Endothelial cell (in vitro differentiated cells): ENCODE results near the gene PREPL. TPM values are rescaled to one million over a fixed set of nuclear protein-coding genes. Genes with fewer than 3 reads are reported as not detected.

ENCODE experiments used
- DNase-seq: peaks from one replicate; pipeline ENCODE4 v3.0.0; 2021; ENCODE audit warnings: low spot score
- H3K27ac Mint-ChIP-seq: one replicate; pipeline ENCODE4 v1.8.0; 2021; ENCODE audit warnings: mixed read lengths, inconsistent platforms; ENCODE audit not compliant: unreplicated experiment
- H3K27me3 Mint-ChIP-seq: one replicate; pipeline ENCODE4 v1.8.0; 2021; ENCODE audit warnings: mild to moderate bottlenecking, moderate library complexity, mixed read lengths, inconsistent platforms; ENCODE audit not compliant: unreplicated experiment
- H3K36me3 Mint-ChIP-seq: one replicate; pipeline ENCODE4 v1.8.0; 2021; ENCODE audit warnings: mild to moderate bottlenecking, low read depth, mixed read lengths, inconsistent platforms; ENCODE audit not compliant: unreplicated experiment
- H3K4me1 Mint-ChIP-seq: one replicate; pipeline ENCODE4 v1.8.0; 2021; ENCODE audit warnings: mild to moderate bottlenecking, mixed read lengths, inconsistent platforms; ENCODE audit not compliant: unreplicated experiment
- H3K4me3 Mint-ChIP-seq: one replicate; pipeline ENCODE4 v1.8.0; 2021; ENCODE audit warnings: mild to moderate bottlenecking, mixed read lengths, inconsistent platforms; ENCODE audit not compliant: unreplicated experiment
- H3K9me3 Mint-ChIP-seq: one replicate; pipeline ENCODE4 v1.8.0; 2021; ENCODE audit warnings: mixed read lengths, inconsistent platforms; ENCODE audit not compliant: unreplicated experiment
- total RNA-seq: library from RNA; stranded (reverse); fragmentation: NEBNext Ultra II Directional; extraction: Animal tissue kit (Norgen Biotek cat#: 25700); gene quantifications from one replicate; pipeline ENCODE4 v1.2.1, GENCODE V29; 2021; ENCODE audit not compliant: unreplicated experiment
- TF ChIP-seq, protein P1 (sequence below): fragments of 200-600 bp; sonication (generic); IDR thresholded peaks from one replicate; pipeline ENCODE4 v1.5.0; 2021; ENCODE audit warnings: antibody characterized with exemption; ENCODE audit not compliant: unreplicated experiment

PREPL gene
- total RNA-seq, 1 donor from 2014 or later: 16.3 TPM

DNA sequence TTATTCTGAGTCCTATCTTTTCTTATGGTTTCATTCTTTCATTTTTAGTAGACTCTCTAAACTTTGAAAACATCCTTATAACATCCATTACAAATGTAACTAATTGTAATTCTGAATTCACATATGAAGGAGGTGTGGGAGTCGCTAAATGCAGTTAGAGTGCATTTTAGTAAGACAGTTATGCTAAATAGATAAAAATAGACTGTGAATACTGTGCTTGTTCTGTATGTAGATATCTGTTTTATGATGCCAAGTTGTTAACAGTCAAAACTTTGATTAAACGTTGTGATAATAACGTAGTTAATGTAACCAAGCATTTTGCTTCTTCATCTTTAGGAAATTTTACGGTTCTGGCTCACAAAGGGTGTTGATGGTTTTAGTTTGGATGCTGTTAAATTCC lies 61.7 kb downstream of the PREPL start:
- Mint-ChIP-seq H3K9me3 (no peaks in the 10 kb centered on the region), H3K4me3 (no peak overlapping the region), H3K4me1 (no peaks in the 10 kb centered on the region), H3K36me3 (no peaks in the 10 kb centered on the region), H3K27ac (no peak overlapping the region), H3K27me3 (no peaks in the 10 kb centered on the region)
- TF ChIP-seq, protein P1, sequence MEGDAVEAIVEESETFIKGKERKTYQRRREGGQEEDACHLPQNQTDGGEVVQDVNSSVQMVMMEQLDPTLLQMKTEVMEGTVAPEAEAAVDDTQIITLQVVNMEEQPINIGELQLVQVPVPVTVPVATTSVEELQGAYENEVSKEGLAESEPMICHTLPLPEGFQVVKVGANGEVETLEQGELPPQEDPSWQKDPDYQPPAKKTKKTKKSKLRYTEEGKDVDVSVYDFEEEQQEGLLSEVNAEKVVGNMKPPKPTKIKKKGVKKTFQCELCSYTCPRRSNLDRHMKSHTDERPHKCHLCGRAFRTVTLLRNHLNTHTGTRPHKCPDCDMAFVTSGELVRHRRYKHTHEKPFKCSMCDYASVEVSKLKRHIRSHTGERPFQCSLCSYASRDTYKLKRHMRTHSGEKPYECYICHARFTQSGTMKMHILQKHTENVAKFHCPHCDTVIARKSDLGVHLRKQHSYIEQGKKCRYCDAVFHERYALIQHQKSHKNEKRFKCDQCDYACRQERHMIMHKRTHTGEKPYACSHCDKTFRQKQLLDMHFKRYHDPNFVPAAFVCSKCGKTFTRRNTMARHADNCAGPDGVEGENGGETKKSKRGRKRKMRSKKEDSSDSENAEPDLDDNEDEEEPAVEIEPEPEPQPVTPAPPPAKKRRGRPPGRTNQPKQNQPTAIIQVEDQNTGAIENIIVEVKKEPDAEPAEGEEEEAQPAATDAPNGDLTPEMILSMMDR: no peak
- no peak for DNase-seq

- H3K27me3 Mint-ChIP-seq: no peaks in the 10 kb centered on the region
- no peaks in the 10 kb centered on the region for H3K4me1 Mint-ChIP-seq
- TF ChIP-seq, protein P1: no peak
- H3K4me3 Mint-ChIP-seq: no peak overlapping the region
- H3K9me3 Mint-ChIP-seq: no peaks in the 10 kb centered on the region
- DNase-seq: no peak
- no peaks in the 10 kb centered on the region for H3K36me3 Mint-ChIP-seq
- H3K27ac Mint-ChIP-seq: no peak overlapping the region
Observed at GRCh38 chr2:44297431-44297830, 63.9 kb downstream of the PREPL start.

DNA sequence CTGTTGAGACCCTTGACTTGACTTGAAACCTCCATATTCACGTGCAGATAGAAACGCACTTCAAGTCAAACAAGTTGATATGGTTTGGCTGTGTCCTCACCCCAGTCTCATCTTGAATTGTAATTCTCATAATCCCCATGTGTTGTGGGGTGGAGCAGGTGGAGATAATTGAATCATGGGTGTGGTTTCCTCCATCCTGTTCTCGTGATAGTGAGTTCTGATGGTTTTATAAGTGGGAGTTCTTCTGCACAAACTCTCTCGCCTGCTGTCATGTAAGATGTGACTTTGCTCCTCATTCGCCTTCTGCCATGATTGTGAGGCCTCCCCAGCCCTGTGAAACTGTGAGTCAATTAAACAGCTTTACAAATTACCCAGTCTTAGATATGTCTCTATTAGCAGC lies 64.6 kb downstream of the PREPL start:
- no peaks in the 10 kb centered on the region for H3K4me1 Mint-ChIP-seq
- H3K9me3 Mint-ChIP-seq: no peaks in the 10 kb centered on the region
- TF ChIP-seq, protein P1: no peak
- H3K36me3 Mint-ChIP-seq: no peaks in the 10 kb centered on the region
- H3K27ac Mint-ChIP-seq: no peak overlapping the region
- DNase-seq: no peak
- no peak overlapping the region for H3K4me3 Mint-ChIP-seq
- no peaks in the 10 kb centered on the region for H3K27me3 Mint-ChIP-seq

DNA sequence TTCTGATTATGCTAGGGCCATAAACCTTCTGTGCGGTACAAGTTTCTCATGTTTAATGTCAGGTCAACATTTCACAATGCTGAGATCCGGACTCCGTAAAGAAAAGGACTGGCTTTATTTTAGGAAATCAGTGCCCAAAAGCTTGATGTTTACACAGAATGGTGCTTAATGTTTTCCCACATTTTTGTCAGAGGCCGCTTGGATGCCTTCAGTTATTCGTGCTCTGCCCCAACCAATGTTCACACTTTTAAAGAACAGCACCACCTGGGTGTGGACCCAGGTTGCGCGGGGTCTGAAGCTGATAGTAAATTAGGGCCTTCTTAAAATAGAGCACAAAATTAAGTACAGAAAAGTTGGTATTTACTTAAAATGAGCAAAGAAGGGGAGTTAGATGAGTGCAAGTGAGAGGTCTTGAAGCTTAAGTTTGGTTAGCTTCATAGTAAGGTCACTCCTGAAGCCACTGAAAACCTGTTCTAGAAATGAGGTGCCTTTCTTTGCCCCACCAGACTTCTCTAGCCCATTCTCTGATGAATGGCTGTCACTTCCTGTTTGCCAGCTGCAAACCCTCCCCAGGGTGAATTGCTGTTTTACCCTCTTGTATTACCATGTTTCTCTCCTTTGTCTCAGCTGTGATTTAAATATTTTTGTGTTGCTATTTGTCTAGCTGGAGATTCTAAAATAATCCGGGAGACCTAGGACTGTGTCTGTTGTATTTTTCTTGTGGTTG lies 65.5 kb downstream of the PREPL start:
- TF ChIP-seq, protein P1: peak; percentile 44
- Mint-ChIP-seq H3K27me3 (no peaks in the 10 kb centered on the region), H3K4me3 (no peak overlapping the region), H3K36me3 (no peaks in the 10 kb centered on the region), H3K9me3 (no peaks in the 10 kb centered on the region), H3K27ac (no peak overlapping the region), H3K4me1 (no peaks in the 10 kb centered on the region)
- no peak for DNase-seq

DNA sequence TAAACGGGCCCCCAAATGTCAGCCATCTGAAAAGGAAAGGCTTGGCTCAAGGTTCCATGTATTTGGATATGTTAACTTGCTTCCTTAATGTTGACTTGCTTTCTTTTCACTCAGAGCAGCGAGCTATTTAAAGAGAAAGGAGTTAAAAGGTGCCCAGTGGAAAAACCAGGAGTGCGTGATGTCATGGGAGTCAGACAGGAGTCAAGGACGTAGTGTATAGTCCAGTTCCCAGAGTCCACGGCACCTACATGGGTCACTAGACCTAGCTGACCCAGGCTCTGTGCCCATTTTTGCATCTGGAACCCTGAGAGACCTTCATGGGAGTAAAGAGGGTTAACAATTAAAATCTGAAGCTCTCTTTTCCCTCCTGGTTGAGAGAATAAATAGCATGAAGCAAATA lies 66.2 kb downstream of the PREPL start:
- Mint-ChIP-seq H3K4me3 (no peak overlapping the region), H3K27ac (no peak overlapping the region), H3K36me3 (no peaks in the 10 kb centered on the region), H3K9me3 (no peaks in the 10 kb centered on the region), H3K27me3 (no peaks in the 10 kb centered on the region), H3K4me1 (no peaks in the 10 kb centered on the region)
- DNase-seq: no peak
- TF ChIP-seq, protein P1: no peak
